HepG2 (cell line): Measurements from ENCODE around the gene TMEM144. TPM values are rescaled to one million over a fixed set of nuclear protein-coding genes. Genes with fewer than 3 reads are reported as not detected.

Experiments
- ATAC-seq: fragments of 200-7000 bp; cut with Tn5 transposase; 3 replicates; pipeline ENCODE4 v1.9.1; 2020; ENCODE audit warnings: mild to moderate bottlenecking, moderate library complexity
- BruUV-seq: library from RNA; stranded (reverse); fragments of 400-500 nt; replicated peaks from 2 replicates; lab custom pipeline; 2021; lab: Mats Ljungman, UMichigan
- CTCF ChIA-PET: fragments of 300-600 bp; formaldehyde crosslinking; extraction: SDS; loops from one replicate; lab custom pipeline; 2021; ENCODE audit warnings: low total read pairs, inconsistent platforms, low intra/inter-chr PET ratio; lab: Yijun Ruan, JAX
- POLR2A ChIA-PET: fragments of 350-600 bp; sonication (Branson Sonifier 250); formaldehyde crosslinking; loops from one replicate; lab custom pipeline; 2020; ENCODE audit warnings: antibody characterized with exemption, inconsistent platforms; lab: Yijun Ruan, JAX
- DNase-seq: peaks from one replicate; pipeline ENCODE4 v3.0.0-alpha.2; 2015; ENCODE audit warnings: low spot score
- FAIRE-seq: peaks from 3 replicates; lab custom pipeline; 2011; peaks lifted over from hg19 to GRCh38; lab: Jason Lieb, UNC
- H2AFZ ChIP-seq: one replicate; pipeline ENCODE4 v1.6.1; 2011; ENCODE audit warnings: low read length, inconsistent platforms
- H3K27ac ChIP-seq: fragments of 300-600 bp; 3 replicates; pipeline ENCODE4 v1.8.0; 2011; ENCODE audit warnings: mixed run types, mild to moderate bottlenecking, mixed read lengths, low read length, inconsistent platforms; ENCODE audit not compliant: insufficient read depth; ENCODE audit errors: extremely low read length
- H3K27me3 ChIP-seq, 2 experiments: fragments of 200-600 bp in 1 of 2; 2 replicates in 1 of 2; 3 replicates in 1 of 2; pipeline versions ENCODE4 v1.6.0 to v1.8.0; 2011; ENCODE audit warnings: low read length in 2 of 2, mild to moderate bottlenecking in 2 of 2, moderate library complexity in 2 of 2, inconsistent platforms in 1 of 2; ENCODE audit not compliant: insufficient read depth in 2 of 2, control insufficient read depth in 1 of 2
- H3K36me3 ChIP-seq, 2 experiments: fragments of 200-600 bp in 1 of 2; replicated peaks in 1 of 2; 2 replicates in 1 of 2; 3 replicates in 1 of 2; pipeline versions ENCODE4 v1.5.1 to v1.8.0; 2011; ENCODE audit warnings: low read length in 2 of 2, inconsistent platforms in 1 of 2; ENCODE audit not compliant: insufficient read depth in 2 of 2, control insufficient read depth in 1 of 2
- H3K4me1 ChIP-seq: 2 replicates; pipeline ENCODE4 v1.5.1; 2012; ENCODE audit warnings: low read length, inconsistent platforms; ENCODE audit not compliant: insufficient read depth
- H3K4me2 ChIP-seq: 2 replicates; pipeline ENCODE4 v1.6.0; 2011; ENCODE audit warnings: low read depth, low read length, inconsistent platforms
- H3K4me3 ChIP-seq, 3 experiments: fragments of 200-600 bp in 1 of 3; sonication (generic), shearing (Covaris generic) in 1 of 3; replicated peaks in 1 of 3; 2 replicates each; pipeline ENCODE4 v1.5.1; 2011 to 2016; ENCODE audit warnings: low read length in 3 of 3, inconsistent platforms in 2 of 3, low read depth in 2 of 3, mild to moderate bottlenecking in 2 of 3, control low read depth in 1 of 3, mixed read lengths in 1 of 3; ENCODE audit not compliant: insufficient read depth in 1 of 3
- H3K79me2 ChIP-seq: one replicate; pipeline ENCODE4 v1.6.1; 2011; ENCODE audit warnings: low read length, inconsistent platforms; ENCODE audit not compliant: insufficient read depth
- H3K9ac ChIP-seq: 2 replicates; pipeline ENCODE4 v1.6.0; 2011; ENCODE audit warnings: mild to moderate bottlenecking, low read depth, low read length, inconsistent platforms; ENCODE audit not compliant: insufficient read depth
- H3K9me3 ChIP-seq: 2 replicates; pipeline ENCODE4 v1.5.1; 2012; ENCODE audit warnings: mild to moderate bottlenecking, low read length
- H4K20me1 ChIP-seq: 2 replicates; pipeline ENCODE4 v1.6.0; 2011; ENCODE audit warnings: inconsistent platforms, mild to moderate bottlenecking, low read length, moderate library complexity; ENCODE audit not compliant: insufficient read depth
- ATF7 ChIP-seq, 2 experiments: fragments of 450-650 bp in 1 of 2; sonication (generic) in 1 of 2; formaldehyde crosslinking in 1 of 2; IDR thresholded peaks; 2 replicates each; pipeline versions ENCODE4 v1.4.0 to v1.6.1; 2016 to 2020; ENCODE audit warnings: antibody characterized with exemption in 1 of 2, mild to moderate bottlenecking in 1 of 2, missing genetic modification reagents in 1 of 2
- CENPT ChIP-seq: sonication (generic); formaldehyde crosslinking; IDR thresholded peaks from 2 replicates; pipeline ENCODE4 v1.8.0; 2022; ENCODE audit warnings: low read depth, mild to moderate bottlenecking, moderate library complexity, missing genetic modification reagents
- DRAP1 ChIP-seq: IDR thresholded peaks from 2 replicates; pipeline ENCODE4 v1.6.1; 2016; ENCODE audit warnings: missing genetic modification reagents, missing compliant biosample characterization
- ELF3 ChIP-seq: IDR thresholded peaks from 2 replicates; pipeline ENCODE4 v1.6.1; 2016; ENCODE audit warnings: missing genetic modification reagents, missing compliant biosample characterization
- NCOA5 ChIP-seq: sonication (generic); formaldehyde crosslinking; IDR thresholded peaks from 2 replicates; pipeline ENCODE4 v1.4.0; 2020; ENCODE audit warnings: missing genetic modification reagents
- NKX3-1 ChIP-seq: sonication (generic); formaldehyde crosslinking; IDR thresholded peaks from 2 replicates; pipeline ENCODE4 v1.5.0; 2020; ENCODE audit warnings: missing genetic modification reagents
- SETDB1 ChIP-seq: sonication (generic); formaldehyde crosslinking; IDR thresholded peaks from 2 replicates; pipeline ENCODE4 v1.5.1; 2020; ENCODE audit warnings: missing genetic modification reagents, mild to moderate bottlenecking, borderline replicate concordance
- ZNF646 ChIP-seq: sonication (generic); formaldehyde crosslinking; IDR thresholded peaks from 2 replicates; pipeline ENCODE4 v1.9.0; 2021; ENCODE audit warnings: mild to moderate bottlenecking, missing genetic modification reagents
- WGBS: methylation state at CpG from one replicate; pipeline ENCODE4 v1.1.6; 2017; ENCODE audit warnings: low lambda C conversion rate; 5-methylcytosine and 5-hydroxymethylcytosine counted together
- in situ Hi-C: cut with HindIII; loops from 2 replicates; pipeline ENCODE4 v1.10.0; 2017; ENCODE audit warnings: low pct_unique_long_range_greater_than_20kb; ENCODE audit not compliant: extremely low pct_ligation_motif_present
- intact Hi-C: fragments of 100-400 bp; cut with micrococcal nuclease; formaldehyde crosslinking; loops from one replicate; pipeline ENCODE4 v1.10.0; 2022; ENCODE audit not compliant: unreplicated experiment
- polyA plus RNA-seq, 8 experiments: library from polyadenylated mRNA; depleted of rRNA in 3 of 8; stranded (reverse) in 7 of 8; unstranded in 1 of 8; fragments of >200 nt; fragmentation: Illumina TruSeq in 4 of 8; extraction: Trizol in 4 of 8; gene quantifications; 2 replicates each; pipeline versions ENCODE4 v1.2.1 to v1.2.3, GENCODE V29; 2011 to 2016; ENCODE audit warnings: low read depth in 4 of 8, missing spikeins in 1 of 8, mixed read lengths in 1 of 8; ENCODE audit not compliant: insufficient read depth in 1 of 8
- total RNA-seq, 5 experiments: library from RNA; depleted of rRNA; stranded (reverse); fragments of >200 nt; fragmentation: Illumina TruSeq; extraction: Trizol; gene quantifications; 2 replicates each; pipeline ENCODE4 v1.2.3, GENCODE V29; 2016; ENCODE audit warnings: low read depth in 1 of 5

Gene TMEM144
- total and polyA plus RNA-seq, 2 of the 13 experiments (the other 11 are each of a cell fraction or from before 2014, with no cell fraction given) = 10.9 to 12.3 TPM

GRCh38 chr4:158200214-158200613, 10.1 kb upstream of the TMEM144 start (continued):
- TF ChIP-seq ZNF646 (no peak), ELF3 (CRISPR knock-in tag) (no peak), SETDB1 (CRISPR knock-in tag) (no peak)

- no peak for ATAC-seq
- H4K20me1 ChIP-seq = no peaks in the 10 kb centered on the region
- intact Hi-C loops = no loop called here
- ChIA-PET CTCF (no interaction called here), POLR2A (no interaction called here)
- H3K4me3 ChIP-seq = no peak overlapping the region
- H3K36me3 ChIP-seq = peaks cover 4 to 9% of the 10 kb centered on the region in 2 experiments; a peak in 4 of 5 replicates
- H3K27ac ChIP-seq = no peak overlapping the region
- peaks cover 9% of the 10 kb centered on the region; the same call in 1 of the 2 replicates for H3K4me1 ChIP-seq
- no peak overlapping the region for H3K9ac ChIP-seq
- FAIRE-seq = no peak
- no peak for DNase-seq
- 97% methylated on average over 4 of the region's 4 CpGs for WGBS
- H3K79me2 ChIP-seq = no peaks in the 10 kb centered on the region
- in situ Hi-C loops = no loop called here
- no peak overlapping the region for H2AFZ ChIP-seq
- no peaks in the 10 kb centered on the region for H3K27me3 ChIP-seq
- H3K4me2 ChIP-seq = no peak overlapping the region
- TF ChIP-seq NKX3-1 (no peak), DRAP1 (no peak), NCOA5 (CRISPR knock-in tag) (no peak), CENPT (CRISPR knock-in tag) (no peak), ATF7 (IDR thresholded peaks at IDR 0.05) (0 out of 2 replicates have a peak, but pooled peaks have one; percentile 16), ATF7 (CRISPR knock-in tag; IDR thresholded peaks at IDR 0.05) (no peak)
- BruUV-seq = no TSS peak
- H3K9me3 ChIP-seq = no peaks in the 10 kb centered on the region
Observed at GRCh38 chr4:158201322-158201721, 9.0 kb upstream of the TMEM144 start.
